NCI-H2196 (cell line): ENCODE measurements around the gene PDGFC.
A peak's percentile ranks its signal among the peaks of the same experiment; 100 is the strongest.

Source experiments
- DNase-seq: peaks from one replicate; lab custom pipeline; 2025; ENCODE audit not compliant: unreplicated experiment; lab: John Stamatoyannopoulos, UW

The PDGFC gene

GRCh38 chr4:156971676-156972378 is at the start of gene PDGFC:
TSS of gene PDGFC (minus strand) at chr4:156971799. CDS start at chr4:156970903, 896 bp downstream.
- DNase-seq: peak; percentile 40

GRCh38 chr4:157020882-157021281 is 49.3 kb upstream of the PDGFC start:
- DNase-seq: no peak

DNA sequence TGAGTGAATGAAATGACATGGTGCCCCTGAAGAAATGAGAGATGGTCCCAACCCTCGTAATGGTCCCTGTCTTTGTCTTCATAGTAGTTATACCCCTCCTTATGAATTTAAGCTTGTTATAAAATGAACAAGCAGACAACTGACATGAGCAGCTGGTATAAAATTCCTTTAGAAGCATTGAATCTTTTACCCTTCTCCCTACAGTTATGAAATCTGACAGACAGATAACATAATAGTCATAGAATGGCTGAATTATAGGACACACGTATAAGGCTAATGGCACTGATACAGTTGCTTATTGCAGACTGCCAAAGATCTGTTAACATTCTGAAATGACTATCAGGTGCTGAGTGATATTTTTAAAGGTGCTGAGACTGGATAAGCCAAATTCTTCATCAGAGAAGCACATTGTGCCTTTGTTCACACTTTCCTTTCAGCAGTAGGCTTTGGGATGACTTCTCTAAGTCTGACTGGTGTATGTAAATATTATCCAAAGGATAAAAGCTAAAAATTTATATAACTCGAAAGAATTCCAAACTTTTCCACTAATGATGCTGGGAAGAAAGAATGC is 47.4 kb upstream of the PDGFC start:
- no peak for DNase-seq

DNA sequence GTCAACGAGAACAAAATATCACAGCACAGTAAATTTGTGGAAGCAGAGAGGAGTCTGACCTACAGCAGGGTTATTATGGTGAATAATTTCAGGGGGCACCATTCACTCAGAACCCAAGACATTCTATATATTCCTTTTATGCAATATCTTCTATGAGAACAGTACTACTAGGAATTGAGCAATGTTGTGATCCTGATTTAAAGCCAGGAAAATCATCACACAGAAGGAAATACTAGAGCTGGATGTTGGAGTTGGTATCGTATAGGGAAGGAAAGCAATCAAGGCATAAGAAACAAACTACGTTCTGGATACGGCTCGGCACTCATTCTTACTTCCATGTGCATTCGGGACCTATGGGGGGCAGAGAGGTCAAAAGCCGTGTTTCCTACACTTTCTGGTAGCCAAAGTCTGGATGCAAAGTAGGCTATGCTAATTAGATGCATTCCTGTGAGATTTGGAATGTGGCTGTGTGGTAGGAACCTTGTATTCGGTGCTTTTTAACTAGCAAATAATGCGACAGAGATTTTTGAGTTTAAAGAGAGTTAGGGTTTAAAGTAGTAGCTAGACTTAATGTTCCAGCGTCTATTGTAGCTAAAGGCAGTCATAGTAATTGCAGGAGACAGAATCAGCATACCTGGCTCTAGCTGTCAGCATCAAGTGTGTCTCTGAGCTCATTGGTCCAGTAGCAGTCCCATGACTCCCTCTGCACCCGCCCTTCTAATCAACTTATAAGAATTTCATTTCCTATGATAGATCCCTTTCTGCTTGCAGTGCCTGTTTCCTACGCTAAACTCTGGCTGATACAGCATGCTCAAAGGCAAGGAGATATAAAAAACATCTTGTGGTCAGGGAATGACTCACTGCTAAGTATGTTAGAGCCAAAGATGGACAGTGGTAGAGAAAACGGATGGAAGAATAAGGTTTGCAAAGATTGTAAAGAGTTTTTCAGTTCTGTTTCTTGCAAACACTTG is 43.3 kb upstream of the PDGFC start:
- DNase-seq: no peak

DNA sequence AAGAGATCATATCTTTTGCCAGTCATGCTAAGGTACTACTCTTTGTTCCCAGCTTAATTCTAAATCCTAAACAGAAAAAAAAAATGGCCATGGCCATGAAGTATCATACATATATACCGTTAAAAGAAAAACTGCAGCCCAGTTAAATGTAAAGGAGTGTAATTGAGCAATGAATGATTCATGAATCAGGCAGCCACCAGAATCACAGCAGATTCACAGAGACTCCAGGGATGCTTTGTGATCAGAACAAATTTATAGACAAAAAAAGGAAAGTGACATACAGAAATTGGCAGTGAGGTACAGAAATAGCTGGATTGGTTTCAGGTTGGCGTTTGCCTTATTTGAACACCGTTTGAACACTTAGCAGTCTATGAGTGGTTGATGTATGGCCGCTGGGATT is 42.1 kb upstream of the PDGFC start:
- DNase-seq: no peak

GRCh38 chr4:157012781-157013180 is 41.2 kb upstream of the PDGFC start:
- no peak for DNase-seq

- no peak for DNase-seq
These were observed 40.7 kb upstream of the PDGFC start for GRCh38 chr4:157012296-157012695.

DNA sequence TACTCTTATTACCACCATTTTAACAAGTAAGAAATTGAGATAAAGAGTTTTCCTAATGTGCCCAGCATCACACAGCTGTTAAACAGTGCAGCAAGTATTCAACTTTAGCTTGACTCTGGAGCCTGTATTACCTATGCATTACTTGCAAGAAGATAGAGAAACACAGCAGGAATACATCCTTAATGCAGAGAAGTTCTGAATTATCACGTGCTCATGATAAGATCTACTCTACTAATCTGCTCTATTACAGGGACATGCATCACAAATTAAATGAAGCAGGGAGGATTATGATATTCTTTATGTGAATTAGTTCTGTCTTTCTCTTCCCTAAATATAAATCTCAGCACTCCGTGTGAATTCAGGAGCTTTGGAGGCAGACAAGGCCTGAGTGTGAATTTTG is 39.0 kb upstream of the PDGFC start:
- DNase-seq: no peak

- DNase-seq: no peak
These were observed 34.2 kb upstream of the PDGFC start for GRCh38 chr4:157005831-157006230.

DNA sequence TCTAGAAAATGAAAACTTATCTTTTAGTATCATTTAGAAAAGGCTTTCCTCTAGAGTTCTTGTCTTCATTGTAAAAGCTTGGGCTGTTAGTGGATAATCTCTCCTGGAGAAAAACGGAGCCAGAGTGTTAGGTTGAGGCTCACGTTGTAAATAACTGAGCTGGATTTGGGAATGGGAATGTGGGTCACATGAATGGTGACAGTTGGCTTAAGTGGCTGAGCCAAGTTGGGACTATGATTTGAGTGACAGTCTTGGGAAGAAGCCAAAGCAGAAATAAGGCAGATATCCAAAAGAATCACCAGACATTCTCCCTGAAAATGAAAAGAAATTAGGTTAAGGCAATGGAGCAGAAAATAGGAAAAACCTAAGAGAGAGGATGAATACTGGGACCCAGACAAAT is 33.6 kb upstream of the PDGFC start:
- DNase-seq: no peak

DNA sequence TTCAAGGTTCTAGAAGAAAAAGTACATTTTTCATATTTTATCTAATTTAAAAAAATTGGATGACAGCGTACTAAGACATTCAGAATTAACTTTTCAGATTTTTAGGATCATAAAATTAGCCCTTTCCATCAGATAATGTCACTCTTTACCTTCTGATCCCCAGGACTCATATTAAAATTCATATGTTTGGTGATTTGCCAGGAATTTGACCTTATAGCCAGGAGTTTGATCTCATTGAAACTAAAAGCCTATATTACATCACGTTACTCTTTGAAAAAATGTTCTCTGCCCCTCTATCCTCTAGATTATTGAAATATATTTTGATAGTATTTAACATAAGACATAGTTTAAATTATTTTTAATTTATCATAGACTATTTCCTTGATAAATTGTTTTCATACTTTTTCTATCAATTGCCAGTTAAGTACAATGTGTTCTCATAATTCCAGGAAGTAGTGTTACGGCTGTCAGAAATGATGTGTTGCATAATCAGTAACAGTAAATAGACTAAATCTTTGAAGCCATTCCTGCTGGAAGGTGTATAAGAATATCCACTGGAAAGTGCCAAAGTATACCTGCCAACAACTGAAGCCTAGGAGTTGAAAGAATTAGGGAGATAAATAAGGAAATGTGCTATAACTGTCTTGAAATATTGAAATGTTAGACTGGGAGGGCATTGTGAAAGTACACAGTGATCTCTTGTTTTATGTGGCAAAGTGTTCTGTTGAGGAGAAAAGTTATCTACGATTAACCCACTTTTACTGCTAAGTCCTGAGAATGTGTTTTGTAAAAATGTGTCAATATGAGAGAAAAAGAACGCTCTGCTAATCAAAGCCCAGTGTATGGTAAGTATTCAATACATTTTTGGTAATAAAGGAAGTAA is 32.9 kb upstream of the PDGFC start:
- no peak for DNase-seq

GRCh38 chr4:156999175-156999517 is 27.5 kb upstream of the PDGFC start:
- peak; percentile 44 for DNase-seq

GRCh38 chr4:156998500-156999174 is 27.0 kb upstream of the PDGFC start:
- no peak for DNase-seq

- DNase-seq: no peak
These were observed 21.3 kb upstream of the PDGFC start for GRCh38 chr4:156992943-156993342.

GRCh38 chr4:156991161-156991560 is 19.6 kb upstream of the PDGFC start:
- no peak for DNase-seq

- DNase-seq: no peak
These were observed 11.8 kb upstream of the PDGFC start for GRCh38 chr4:156983366-156983765.

- no peak for DNase-seq
These were observed 9.7 kb upstream of the PDGFC start for GRCh38 chr4:156981262-156981769.

- DNase-seq: no peak
These were observed 6.0 kb upstream of the PDGFC start for GRCh38 chr4:156977435-156978160.

DNA sequence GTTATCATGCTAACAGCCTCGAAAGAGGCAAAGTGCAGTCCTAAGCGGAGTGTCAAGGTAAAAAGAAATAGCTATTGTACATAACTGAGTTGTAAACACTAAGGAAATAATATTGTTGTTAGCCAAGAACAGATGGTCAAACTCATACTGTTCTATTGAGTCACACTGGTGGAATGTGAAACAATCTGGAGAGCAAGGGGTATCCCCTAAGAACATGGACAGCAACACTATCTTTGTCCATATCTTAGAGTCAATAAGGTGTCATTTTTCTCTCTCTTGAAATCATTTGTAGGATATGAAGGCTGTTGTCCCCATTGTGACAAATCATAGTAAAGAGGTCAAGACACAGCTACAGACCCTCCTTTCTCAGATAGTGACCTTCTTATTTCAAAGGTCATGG is 4.5 kb upstream of the PDGFC start:
- no peak for DNase-seq

DNA sequence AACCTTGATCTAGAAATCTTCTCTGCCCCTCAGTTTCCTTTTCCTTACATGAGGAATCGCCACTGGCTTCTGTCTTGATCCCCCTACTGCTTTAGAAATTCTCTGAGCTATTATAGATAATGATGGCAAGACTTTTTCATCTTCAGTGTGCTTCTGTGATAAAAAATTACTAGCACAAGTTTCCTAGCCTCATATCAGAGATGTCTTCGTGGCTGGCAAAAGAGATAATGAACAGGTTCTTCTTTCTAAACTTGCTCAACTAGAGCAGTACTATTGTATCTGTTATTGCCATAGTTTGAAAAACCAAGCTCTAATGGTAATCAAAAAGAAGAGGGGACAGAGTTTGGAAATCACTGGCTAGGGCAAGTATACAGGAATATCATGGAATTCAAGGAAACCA is 4.1 kb upstream of the PDGFC start:
- no peak for DNase-seq
